Gastroesophageal sphincter (tissue), 3 donors: ENCODE results near the gene ADGRG1.

Source experiments
- POLR2A ChIP-seq, 2 donors: fragments of 450-650 bp; IDR thresholded peaks; one replicate each; pipeline ENCODE4 v1.6.1; 2017; ENCODE audit warnings: antibody characterized with exemption in 2 of 2, mild to moderate bottlenecking in 2 of 2, moderate library complexity in 1 of 2
- POLR2AphosphoS5 ChIP-seq: sonication (generic); formaldehyde crosslinking; IDR thresholded peaks from one replicate; pipeline ENCODE4 v1.6.1; 2017; ENCODE audit warnings: antibody characterized with exemption
- TF ChIP-seq, protein P1 (sequence below), 4 experiments: fragments of 200-600 bp in 2 of 4; fragments of 450-650 bp in 2 of 4; sonication (generic) in 1 of 4; IDR thresholded peaks; one replicate each; pipeline ENCODE4 v1.5.1; 2017 to 2019; ENCODE audit warnings: antibody characterized with exemption in 4 of 4, mild to moderate bottlenecking in 2 of 4, moderate library complexity in 2 of 4

DNA sequence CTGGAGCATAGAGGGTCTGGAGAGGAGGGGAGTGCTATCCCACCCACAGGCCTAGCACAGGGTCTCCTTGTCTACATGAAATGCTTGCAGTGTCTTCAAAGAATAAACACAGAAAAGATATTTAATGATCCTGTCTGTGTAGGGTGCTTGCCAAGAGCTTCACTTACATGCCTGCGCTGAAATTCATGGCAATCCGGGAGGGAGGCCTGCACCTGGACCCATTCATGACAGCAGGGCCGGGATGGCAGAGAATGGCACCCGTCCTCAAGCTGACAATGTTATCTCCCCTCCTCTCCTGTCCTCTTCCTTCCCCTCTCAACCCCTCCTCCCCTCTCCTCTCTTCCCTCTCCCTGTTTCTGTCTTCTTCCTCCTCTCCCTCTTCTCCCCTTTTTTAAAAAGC, 41.8 kb downstream of the ADGRG1 start:
- TF ChIP-seq POLR2A (IDR thresholded peaks at IDR 0.05) (no peak), POLR2AphosphoS5 (no peak)
- TF ChIP-seq, protein P1, sequence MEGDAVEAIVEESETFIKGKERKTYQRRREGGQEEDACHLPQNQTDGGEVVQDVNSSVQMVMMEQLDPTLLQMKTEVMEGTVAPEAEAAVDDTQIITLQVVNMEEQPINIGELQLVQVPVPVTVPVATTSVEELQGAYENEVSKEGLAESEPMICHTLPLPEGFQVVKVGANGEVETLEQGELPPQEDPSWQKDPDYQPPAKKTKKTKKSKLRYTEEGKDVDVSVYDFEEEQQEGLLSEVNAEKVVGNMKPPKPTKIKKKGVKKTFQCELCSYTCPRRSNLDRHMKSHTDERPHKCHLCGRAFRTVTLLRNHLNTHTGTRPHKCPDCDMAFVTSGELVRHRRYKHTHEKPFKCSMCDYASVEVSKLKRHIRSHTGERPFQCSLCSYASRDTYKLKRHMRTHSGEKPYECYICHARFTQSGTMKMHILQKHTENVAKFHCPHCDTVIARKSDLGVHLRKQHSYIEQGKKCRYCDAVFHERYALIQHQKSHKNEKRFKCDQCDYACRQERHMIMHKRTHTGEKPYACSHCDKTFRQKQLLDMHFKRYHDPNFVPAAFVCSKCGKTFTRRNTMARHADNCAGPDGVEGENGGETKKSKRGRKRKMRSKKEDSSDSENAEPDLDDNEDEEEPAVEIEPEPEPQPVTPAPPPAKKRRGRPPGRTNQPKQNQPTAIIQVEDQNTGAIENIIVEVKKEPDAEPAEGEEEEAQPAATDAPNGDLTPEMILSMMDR (IDR thresholded peaks at IDR 0.05) = no peak
